Skin of body (tissue), 2 donors: ENCODE results near the gene PRR14L. TPM values are rescaled to one million over a fixed set of nuclear protein-coding genes. Genes with fewer than 3 reads are reported as not detected.
"Not testable (repeated sequence)": the region's sequence is repeated elsewhere in the genome, so short reads cannot be mapped to it uniquely, and the experiment has no call there.

Source experiments
- DNase-seq: peaks from one replicate; lab custom pipeline; 2025; lab: John Stamatoyannopoulos, UW
- total RNA-seq: library from RNA; depleted of rRNA; stranded (reverse); fragments of >200 nt; gene quantifications from one replicate; pipeline ENCODE4 v1.2.3, GENCODE V29; 2014

The PRR14L gene
- 22.7 TPM for total RNA-seq

DNA sequence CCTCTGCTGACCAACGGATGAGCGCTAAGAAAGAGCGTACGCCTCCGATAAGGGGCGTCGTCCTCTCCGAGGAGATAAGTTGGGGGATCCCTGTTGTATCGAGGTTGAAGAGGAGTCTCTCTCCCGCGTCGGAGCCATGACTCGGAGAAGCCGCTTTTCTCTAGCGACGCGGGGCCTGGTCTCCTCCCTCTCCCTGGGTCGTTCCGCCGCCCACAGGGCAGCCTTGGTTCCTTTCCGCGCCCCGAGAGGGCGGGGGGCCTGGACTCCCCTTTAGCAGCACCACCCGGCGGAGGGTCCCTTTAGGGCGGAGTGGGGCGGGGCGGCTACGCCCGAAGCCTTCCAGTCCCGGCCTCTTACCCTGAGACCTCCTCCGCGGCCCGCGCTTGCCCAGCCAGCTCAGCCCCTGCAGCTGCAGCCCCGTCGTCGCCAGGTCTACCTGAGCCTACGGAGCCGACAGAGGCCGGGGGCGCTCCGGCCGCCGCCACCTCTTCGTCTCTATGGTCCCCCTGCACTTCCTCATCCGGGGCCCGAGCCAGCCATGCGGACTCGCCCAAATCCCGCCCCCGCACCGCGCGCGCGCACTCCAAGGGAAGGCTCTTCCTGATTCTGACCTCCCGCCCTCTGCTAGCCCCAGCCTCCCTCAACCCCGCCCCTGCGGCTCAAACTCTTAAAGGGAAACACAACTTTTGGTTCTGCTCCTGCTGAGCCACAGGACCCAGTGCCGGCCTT, at the start of gene PRR14L:
TSS of gene PRR14L (minus strand) at position 497 of the 729 bp plus-strand sequence. CDS start 11,272 bp downstream, outside the sequence.
- peak; percentile 92 for DNase-seq

DNA sequence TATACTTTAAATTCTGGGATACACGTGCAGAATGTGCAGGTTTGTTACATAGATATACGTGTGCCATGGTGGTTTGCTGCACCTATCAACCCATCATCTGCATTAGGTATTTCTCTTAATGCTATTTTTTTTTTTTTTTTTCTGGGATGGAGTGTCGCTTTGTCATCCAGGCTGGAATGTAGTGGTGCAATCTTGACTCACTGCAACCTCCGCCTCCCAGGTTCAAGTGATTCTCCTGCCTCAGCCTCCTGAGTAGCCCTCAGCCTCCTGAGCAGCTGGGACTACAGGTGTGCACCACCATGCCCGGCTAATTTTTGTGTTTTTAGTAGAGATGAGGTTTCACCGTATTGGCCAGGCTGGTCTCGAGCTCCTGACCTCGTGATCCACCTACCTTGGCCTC, 49.4 kb upstream of the PRR14L start:
- DNase-seq, result not testable (repeated sequence)

DNA sequence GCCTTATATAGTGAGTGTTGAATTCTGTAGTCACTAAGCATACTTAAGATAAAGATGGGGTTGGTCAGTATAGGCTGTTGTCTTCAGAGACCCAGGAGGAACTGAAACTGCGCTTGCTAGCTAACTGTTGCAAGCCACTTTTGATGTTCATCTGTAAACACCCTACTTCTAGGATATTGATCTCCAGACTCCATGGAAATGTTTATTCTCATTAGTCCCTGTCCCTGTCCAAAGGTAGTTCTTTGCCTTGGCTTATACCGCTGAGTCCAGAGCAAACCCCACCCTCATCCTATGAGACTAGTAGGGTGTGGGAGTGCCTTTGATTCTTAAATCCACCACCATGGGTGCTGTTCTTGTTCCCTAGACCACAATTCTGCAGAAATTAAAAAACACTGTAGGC, 40.3 kb upstream of the PRR14L start:
- no peak for DNase-seq

DNA sequence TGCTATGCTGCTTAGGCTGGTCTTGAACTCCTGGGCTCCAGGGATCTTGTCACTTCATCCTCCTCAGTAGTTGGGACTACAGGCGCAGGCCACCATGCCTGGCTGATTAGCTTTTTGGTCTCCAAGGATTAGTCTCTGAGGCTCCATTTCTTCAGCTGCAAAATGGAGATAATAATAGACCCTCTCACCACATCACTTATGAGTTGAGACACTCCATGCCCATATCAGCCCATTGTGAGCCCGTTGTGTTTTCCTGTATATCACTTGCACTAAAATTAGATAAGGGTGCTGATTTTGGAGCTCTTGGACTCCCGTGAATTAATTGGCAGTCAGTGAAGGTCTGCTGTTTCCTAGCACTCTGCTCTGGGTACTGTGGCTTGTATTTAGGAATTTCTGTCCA, 39.9 kb upstream of the PRR14L start:
- no peak for DNase-seq

DNA sequence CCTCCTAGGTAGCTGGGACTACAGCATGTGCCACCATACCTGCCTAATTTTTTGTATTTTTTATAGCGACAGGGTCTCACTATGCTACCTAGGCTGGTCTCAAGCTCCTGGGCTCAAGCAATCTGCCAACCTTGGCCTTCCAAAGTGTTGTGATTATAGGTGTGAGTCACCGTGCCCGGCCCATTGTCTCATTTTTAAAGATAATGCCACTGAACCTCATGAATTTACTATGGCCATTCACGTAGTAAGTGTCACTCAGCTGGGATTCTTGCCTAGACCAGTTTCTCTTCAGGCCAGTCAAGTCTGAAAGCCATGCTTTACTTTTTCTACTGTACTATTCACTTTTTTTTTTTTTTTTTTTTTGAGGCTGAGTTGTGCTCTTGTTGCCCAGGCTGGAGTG, 26.3 kb upstream of the PRR14L start:
- no peak for DNase-seq

DNA sequence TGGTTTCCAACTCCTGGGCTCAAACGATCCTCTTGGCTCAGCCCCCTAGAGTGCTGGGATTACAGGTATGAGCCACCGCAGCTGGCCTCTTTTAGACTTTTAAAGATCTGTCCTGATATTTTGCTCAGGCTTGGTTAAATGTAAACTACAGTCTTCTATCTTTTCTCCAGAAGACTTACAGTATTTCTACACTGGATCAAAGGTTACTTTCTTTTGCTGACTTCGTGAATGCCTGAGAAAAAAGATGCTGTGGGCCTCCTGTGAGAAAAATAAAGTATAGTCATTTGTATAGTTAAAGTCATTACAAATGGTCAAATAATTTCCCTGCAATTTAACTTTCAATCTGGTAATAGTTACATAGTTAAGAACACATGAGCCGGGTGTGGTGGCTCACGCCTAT, 23.5 kb upstream of the PRR14L start:
- no peak for DNase-seq

DNA sequence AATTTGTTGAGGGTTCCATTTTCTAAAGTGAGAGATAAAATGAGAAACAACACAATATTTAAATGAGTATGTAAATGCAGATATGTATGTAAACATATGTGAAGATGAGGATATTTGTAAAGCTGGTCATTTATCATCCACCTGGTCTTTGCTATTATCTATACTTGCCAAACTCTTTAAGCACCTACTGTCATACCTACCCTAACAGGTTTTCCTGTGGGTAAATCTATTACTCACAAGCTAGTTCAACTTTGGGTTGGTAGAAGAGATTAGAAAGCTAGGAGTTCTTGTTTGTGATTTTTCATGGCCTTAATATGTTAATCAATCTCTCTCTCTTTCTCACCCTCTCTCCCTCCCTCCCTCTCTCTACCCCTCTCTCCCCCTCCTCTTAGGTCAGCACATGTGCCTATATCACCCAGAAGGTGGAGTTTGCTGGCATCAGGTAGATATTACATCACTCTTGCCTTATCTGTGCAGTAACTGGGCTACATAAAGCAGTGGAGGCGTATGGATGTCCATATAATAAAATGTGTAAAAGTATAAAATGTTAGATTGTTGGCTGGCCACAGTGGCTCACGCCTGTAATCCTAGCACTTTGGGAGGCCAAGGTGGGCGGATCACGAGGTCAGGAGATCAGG, 18.6 kb upstream of the PRR14L start:
- DNase-seq, result no peak

DNA sequence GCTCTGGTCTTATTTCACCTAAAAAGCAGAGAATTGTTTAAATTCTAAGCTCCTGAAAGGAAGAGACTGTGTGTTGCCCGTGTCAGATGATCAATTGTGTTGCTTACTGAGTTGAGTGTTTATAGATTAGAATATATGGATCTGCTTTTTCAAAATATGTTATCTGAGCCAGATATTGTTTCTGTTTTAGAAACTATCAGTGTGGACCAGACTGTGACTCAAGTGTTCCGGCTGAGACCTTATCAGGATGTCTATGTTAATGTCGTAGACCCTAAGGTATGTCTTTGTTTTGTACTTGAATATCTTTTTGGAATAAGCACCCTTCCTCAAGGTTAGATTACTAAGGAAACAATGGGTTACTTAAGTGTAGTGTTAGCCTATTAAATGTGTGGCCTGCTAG, 14.9 kb upstream of the PRR14L start:
- DNase-seq, result no peak

DNA sequence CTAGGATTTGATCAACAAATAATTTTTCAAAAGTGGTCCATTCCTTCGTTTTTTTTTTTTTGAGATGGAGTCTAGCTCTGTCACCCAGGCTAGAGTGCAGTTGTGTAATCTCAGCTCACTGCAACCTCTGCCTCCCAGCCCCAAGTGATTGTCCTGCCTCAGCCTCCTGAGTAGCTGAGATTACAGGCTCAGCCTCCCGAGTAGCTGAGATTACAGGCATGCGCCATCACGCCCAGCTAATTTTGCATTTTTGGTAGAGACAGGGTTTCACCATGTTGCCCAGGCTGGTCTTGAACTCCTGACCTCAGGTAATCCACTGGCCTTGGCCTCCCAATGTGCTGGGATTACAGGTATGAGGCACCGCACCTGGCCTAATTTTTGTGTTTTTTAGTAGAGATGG, 8.9 kb upstream of the PRR14L start:
- DNase-seq, result not testable (repeated sequence)

DNA sequence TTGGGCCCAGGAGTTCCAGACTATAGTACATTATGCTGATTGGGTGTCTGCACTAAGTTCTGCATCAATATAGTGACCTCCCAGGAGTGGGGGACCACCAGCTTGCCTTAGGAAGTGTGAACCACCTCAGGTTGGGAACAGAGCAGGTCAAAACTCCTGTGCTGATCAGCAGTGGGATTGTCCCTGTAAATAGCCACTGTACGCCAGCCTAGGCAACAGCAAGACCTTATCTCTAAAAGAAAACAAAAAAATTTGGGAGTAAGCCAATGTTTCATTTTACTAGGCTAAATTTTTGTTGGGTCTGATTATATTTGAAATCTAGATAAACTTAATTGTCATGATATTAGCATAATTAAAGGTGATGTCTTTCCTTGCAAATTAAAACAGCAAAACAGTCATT, 7.3 kb upstream of the PRR14L start:
- DNase-seq, result no peak

DNA sequence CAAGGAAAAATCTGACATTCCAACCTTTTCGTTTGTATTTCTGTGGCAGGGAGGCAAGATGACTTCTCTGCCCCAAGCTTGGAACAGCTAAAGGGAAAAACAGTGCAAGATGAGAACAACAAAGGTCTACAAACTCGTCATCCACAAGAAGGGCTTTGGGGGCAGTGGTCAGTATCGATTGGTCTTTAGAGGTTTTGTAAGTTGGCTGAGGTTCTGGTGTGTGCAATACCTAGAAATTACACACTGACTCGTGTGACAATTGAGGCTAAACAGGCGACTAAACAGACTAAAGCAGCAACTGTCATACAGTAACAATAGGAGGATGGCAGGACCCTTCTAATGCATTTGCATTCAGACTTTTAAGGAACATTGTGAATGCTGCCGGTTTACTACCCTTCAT, 4.9 kb upstream of the PRR14L start:
- DNase-seq, result no peak

DNA sequence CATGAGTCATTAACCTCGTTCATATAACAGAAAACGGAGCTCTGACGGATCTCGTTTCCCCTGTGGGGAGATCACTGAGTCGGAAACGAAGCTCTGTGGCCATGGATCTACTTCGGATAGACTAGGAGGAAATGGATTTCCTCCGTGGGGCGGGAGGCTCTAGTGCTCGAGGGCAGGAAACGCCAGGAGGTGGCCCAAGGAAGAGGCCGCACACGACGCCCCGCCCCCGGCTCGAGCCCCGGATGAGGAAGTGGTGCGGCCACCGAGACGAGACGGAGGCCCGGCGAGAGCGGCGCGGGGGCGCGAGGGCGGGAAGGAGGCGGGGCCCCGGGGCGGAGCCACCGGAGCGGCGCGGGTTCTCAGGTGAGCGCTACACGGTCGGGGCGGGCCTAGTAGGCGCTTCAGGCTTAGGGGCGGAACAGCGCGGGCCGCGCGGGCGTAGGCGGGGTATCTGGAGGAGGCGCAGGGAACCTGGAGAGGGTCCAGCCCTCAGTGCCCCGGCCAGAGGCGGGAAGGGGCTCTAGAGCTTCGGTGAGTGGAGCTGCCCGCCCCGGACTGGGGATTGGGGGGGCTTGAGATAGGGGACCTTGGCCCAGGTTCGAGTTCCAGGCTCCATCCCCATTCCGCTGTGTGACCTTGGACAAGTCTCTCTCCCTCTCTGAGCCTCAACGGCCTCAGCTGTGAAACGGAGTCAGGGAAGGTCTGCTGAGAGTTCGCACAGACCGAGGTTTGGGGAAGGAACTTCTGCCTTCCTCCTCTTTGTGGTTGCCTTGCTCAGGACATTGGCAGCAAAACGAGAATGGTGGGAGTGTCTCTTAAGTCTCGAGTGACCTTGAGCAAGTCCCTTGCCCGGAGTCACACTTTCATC, 3.9 kb upstream of the PRR14L start, which contains the start of gene DEPDC5:
TSS of gene DEPDC5 (plus strand) at position 386 of the 868 bp plus-strand sequence. CDS start 903 bp downstream, outside the sequence.
- DNase-seq, result peak; percentile 91

DNA sequence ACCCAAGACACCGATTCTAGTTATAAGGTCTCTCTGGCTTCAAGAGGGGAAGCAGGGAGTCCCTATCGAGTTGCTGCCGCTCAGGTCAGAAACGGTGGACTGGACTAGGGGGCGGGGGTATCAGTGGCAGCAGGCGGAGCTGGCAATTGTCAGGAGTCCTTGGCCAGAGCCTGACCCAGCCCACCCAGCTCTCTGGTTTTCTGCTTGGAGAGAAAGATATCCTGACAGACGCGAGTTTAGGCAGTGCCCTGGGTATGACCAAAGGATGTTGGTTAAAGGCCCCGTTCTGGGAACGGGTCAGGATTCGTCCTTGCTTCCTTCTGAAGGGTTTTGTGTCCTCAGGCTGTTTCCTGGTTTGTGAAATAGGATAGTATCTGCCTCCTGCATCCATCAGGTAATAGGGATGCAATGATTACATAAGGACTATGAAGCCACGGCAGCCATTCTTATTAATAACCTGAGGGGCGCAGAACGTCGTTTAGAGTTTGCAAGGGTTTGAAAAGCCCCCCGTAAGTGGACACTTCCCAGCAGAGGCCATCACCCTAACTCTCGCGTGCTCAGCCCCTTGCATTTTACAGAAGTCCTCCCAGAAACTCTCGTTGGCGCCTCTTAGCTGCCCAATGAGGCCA, 3.2 kb upstream of the PRR14L start:
- peak; percentile 30 for DNase-seq

DNA sequence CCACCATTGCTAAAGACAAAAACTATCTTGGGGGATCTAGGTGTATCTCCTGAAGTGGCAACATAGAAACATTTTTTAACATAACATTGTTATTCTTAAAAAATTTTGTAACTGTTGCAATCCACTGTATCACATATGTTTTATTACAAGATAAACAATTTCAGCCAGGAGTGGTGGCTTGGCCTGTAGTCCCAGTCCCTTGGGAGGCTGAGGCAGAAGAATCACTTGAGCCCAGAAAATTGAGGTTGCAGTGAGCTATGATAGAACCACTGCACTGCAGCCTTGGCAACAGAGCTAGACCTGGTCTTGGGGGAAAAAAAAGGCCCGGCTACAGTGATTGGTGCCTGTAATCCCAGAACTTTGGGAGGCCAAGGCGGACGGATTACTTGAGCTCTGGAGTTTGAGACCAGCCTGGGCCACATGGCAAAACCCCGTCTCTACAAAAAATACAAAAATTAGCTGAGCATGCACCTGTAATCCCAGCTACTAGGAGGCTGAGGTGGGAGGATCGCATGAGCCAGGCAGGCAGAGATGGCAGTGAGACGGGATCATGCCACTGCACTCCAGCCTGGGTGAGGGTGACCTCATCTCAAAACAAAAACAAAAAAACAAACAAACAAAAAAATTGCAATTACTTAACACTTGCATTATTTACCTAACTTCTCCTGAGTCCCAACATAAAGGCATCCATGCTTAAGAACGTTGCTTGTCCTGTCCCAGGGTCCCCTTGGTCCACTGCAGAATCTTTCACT, 2.3 kb upstream of the PRR14L start:
- DNase-seq, result peak; percentile 3

DNA sequence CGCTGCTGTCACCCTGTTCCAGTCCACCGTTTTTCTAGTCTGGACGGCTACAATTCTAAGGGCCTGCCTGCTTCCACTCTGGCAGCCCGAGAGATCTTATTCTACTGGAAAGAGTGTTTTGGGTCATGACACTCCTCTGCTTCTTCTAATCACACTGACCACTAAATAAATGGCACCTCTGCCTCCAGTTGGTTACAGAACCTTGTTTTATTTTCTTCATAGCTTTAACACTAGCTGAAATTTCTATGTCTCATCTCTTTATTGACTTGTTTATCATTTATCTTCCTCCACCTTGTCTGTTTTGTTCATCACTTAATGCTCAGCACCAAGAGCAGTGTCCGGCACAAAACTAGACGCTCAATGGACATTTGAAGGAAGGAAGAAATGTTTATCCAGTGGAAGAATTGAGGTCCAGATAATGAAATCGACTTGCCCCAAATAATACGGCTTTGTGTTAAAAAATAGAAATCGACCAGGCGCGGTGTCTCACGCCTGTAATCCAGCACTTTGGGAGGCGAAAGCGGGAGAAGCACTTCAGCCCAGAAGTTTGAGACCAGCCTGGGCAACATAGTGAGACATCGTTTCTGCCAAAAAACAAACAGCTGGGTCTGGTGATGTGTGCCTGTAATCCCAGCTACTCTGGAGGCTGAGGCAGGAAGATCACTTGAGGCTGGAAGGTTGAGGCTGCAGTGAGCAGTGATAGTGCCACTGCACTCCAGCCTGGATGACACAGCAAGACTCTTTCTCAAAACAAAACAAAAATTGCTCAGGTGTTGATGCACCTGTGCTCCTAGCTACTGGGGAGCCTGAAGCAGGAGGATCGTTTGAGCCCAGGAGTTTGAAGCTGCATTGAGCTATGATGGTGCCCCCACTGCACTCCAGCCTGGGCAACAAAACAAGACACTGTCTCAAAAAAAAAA, 693 bp upstream of the PRR14L start:
- DNase-seq, result no peak

DNA sequence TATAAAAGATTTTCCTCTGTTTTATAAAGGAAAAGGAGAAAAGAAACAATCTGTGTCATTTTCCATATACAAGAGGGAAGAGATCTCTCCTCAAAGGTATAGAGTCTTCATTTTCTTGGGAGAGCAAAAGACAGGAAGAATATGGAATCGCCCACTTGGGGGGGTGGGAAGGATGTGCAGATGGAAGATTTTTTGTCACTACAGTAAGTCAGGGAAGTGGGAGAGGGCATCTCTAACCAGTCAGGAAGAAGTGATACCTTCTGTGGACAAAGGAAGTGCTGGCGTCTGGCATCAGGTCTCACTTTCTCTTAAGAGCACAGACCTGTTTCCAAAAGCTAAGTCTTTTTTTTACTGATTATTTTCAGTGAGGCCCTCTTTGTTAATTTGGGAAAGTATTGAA, 1.4 kb downstream of the PRR14L start:
- no peak for DNase-seq

DNA sequence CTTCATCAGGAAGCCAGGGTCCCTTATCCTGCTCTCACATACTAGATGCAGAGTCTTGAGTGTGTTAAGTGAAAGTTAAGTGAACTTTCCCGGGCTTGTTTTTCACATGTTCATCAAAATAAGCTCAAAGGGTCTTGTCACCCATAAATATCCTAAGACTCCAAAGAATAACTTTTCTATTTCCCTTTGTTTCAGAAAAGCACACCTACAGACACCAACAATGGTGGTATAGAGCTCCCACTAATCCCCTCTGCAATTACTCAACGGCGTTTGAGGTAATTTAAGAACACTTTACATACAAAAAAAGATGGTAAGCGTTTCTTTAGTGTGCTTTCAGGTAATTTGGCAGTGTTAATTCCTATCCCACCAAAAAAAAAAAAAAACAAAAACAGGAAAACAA, 2.5 kb downstream of the PRR14L start:
- no peak for DNase-seq

DNA sequence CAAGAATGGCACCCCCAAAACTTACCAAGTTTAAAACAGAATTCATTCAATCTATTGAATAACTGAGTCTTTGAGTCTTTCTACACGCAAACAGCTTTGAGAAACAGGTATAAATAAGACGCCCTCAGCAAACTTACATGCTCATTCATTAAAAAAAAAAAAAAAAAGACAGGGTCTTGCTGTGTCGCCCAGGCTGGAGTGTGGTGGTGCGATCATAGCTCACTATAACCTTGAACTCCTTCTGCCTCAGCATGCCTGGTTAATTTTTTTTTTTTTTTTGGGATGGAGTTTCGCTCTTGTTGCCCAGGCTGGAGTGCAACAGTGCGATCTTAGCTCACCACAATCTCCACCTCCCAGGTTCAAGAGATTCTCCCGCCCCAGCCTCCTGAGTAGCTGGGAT, 6.1 kb downstream of the PRR14L start:
- DNase-seq, result no peak

DNA sequence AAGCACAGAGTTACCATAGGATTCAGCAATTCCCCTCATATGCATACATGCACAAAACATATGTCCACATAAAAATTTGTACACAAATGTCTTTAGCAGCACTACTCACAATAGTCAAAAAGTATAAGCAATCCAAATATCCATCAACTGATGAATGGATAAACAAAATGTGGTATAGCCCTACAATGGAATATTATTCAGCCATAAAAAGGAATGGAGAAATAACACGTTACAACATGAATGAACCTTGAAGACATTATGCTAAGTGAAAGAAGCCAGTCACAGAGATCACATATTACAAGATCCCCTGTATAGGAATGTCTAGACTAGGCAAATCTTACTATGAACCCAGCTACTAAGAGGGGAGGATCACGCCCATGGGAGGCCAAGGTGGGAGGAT, 7.2 kb downstream of the PRR14L start:
- DNase-seq, result no peak

DNA sequence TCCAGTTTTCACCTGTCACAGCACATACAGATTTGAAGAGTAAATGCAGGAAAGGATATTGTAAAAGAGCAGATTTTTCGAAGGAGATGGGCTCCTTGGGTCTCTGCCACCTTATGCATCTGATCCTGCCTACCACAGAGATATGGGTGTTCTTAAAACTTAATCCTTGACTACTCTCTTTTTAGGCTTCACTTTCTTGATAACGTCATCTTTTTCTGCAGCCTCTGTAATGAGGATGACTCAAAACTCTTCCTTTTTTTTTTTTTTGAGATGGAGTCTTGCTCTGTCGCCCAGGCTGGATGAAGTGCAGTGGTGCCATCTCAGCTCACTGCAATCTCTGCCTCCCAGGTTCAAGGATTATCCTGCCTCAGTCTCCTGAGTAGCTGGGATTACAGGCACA, 7.8 kb downstream of the PRR14L start:
- no peak for DNase-seq
